NCI-H510A (cell line): ENCODE measurements around the gene RFXANK.
"Not testable (repeated sequence)": the region's sequence is repeated elsewhere in the genome, so short reads cannot be mapped to it uniquely, and the experiment has no call there.

Experiments
- DNase-seq: peaks from one replicate; lab custom pipeline; 2025; lab: John Stamatoyannopoulos, UW

RFXANK gene

GRCh38 chr19:19206938-19207337 lies 14.9 kb downstream of the RFXANK start:
- no peak for DNase-seq

- no peak for DNase-seq
These were observed 15.8 kb downstream of the RFXANK start for GRCh38 chr19:19207637-19208572.

- DNase-seq, result peak; percentile 69
These were observed 17.3 kb downstream of the RFXANK start for GRCh38 chr19:19209372-19209771.

- DNase-seq, result peak; percentile 54
These were observed 19.7 kb downstream of the RFXANK start, which contains the start of gene NCAN for GRCh38 chr19:19211499-19212420. Gene NCAN (plus strand): TSS chr19:19211958. CDS start chr19:19216954, 4,996 bp downstream.

- no peak for DNase-seq
These were observed 20.9 kb downstream of the RFXANK start for GRCh38 chr19:19212916-19213315.

- DNase-seq, result no peak
These were observed 21.5 kb downstream of the RFXANK start for GRCh38 chr19:19213426-19214158.

- peak; percentile 12 for DNase-seq
These were observed 22.1 kb downstream of the RFXANK start for GRCh38 chr19:19214159-19214490.

GRCh38 chr19:19214892-19215291 lies 22.8 kb downstream of the RFXANK start:
- no peak for DNase-seq

GRCh38 chr19:19215792-19216191 lies 23.7 kb downstream of the RFXANK start:
- DNase-seq, result no peak

- peak; percentile 17 for DNase-seq
These were observed 25.0 kb downstream of the RFXANK start for GRCh38 chr19:19217099-19217498.

- no peak for DNase-seq
These were observed 26.9 kb downstream of the RFXANK start for GRCh38 chr19:19218911-19219310.

- DNase-seq, result not testable (repeated sequence)
These were observed 28.9 kb downstream of the RFXANK start for GRCh38 chr19:19221000-19221399.

- DNase-seq, result no peak
These were observed 31.0 kb downstream of the RFXANK start for GRCh38 chr19:19223060-19223459.

GRCh38 chr19:19223636-19224035 lies 31.6 kb downstream of the RFXANK start:
- no peak for DNase-seq

- no peak for DNase-seq
These were observed 32.2 kb downstream of the RFXANK start for GRCh38 chr19:19224150-19224851.

GRCh38 chr19:19224852-19225494 lies 32.9 kb downstream of the RFXANK start:
- DNase-seq, result peak; percentile 88

- no peak for DNase-seq
These were observed 34.1 kb downstream of the RFXANK start for GRCh38 chr19:19226204-19226603.

- no peak for DNase-seq
These were observed 34.6 kb downstream of the RFXANK start for GRCh38 chr19:19226663-19227062.

- no peak for DNase-seq
These were observed 35.2 kb downstream of the RFXANK start for GRCh38 chr19:19227217-19227616.

- DNase-seq, result no peak
These were observed 37.6 kb downstream of the RFXANK start for GRCh38 chr19:19229701-19230100.

GRCh38 chr19:19230999-19231398 lies 38.9 kb downstream of the RFXANK start:
- DNase-seq, result no peak
